ENCODE data around the gene RPTOR. TPM values are rescaled to one million over a fixed set of nuclear protein-coding genes. Genes with fewer than 3 reads are reported as not detected.
"Not testable (repeated sequence)": the region's sequence is repeated elsewhere in the genome, so short reads cannot be mapped to it uniquely, and the experiment has no call there.

Gene RPTOR
- total RNA-seq, 4 donors from 2014 or later = 23.6 to 37.0 (median 27.8) TPM

- ATAC-seq (ENCODE audit: low FRiP score) (no peak), DNase-seq (ENCODE audit: low spot score) (no peak)
- no peak for TF ChIP-seq CTCF (IDR thresholded peaks at IDR 0.05)
Observed at GRCh38 chr17:80577876-80578570, 33.4 kb downstream of the RPTOR start.

- not testable (repeated sequence) for DNase-seq (ENCODE audit: low spot score); ATAC-seq (ENCODE audit: low FRiP score)
Observed at GRCh38 chr17:80578668-80579388, 34.2 kb downstream of the RPTOR start.

GRCh38 chr17:80582165-80582564, 37.5 kb downstream of the RPTOR start:
- no peak for TF ChIP-seq CTCF (IDR thresholded peaks at IDR 0.05)
- no peak for ATAC-seq (ENCODE audit: low FRiP score)
- DNase-seq (ENCODE audit: low spot score) = no peak

- no peak for TF ChIP-seq CTCF (IDR thresholded peaks at IDR 0.05)
- ATAC-seq (ENCODE audit: low FRiP score) (no peak), DNase-seq (ENCODE audit: low spot score) (no peak)
Observed at GRCh38 chr17:80584176-80584905, 39.7 kb downstream of the RPTOR start.

GRCh38 chr17:80585890-80586845, 41.5 kb downstream of the RPTOR start:
- DNase-seq (ENCODE audit: low spot score) (no peak), ATAC-seq (ENCODE audit: low FRiP score) (no peak)
- no peak for TF ChIP-seq CTCF (IDR thresholded peaks at IDR 0.05)

GRCh38 chr17:80586846-80587228, 42.2 kb downstream of the RPTOR start:
- TF ChIP-seq CTCF (IDR thresholded peaks at IDR 0.05) = no peak
- DNase-seq (ENCODE audit: low spot score) = no peak
- ATAC-seq (ENCODE audit: low FRiP score) = no peak
